ENCODE results near the gene EP400.

The EP400 gene

GRCh38 chr12:131986910-131987309 lies 37.2 kb downstream of the EP400 start:
- no peak for DNase-seq (ENCODE audit: low read depth in 2 of 2)

DNA sequence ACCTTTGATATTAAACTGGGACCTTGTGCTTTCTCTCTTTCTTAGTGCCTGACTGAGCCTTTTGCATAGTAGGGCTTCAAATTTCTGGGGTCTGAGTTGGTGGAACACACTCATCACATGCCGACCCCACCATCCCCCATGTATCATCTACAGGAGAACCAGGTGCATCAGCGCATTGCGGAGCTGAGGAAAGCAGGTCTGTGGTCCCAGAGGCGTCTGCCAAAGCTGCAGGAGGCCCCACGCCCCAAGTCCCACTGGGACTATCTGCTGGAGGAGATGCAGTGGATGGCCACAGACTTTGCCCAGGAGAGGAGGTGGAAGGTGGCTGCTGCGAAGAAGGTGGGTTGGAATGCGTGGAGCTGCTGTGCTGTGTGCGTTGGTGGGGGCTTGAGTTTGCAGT lies 37.8 kb downstream of the EP400 start:
- no peak for DNase-seq (ENCODE audit: low read depth in 2 of 2)

DNA sequence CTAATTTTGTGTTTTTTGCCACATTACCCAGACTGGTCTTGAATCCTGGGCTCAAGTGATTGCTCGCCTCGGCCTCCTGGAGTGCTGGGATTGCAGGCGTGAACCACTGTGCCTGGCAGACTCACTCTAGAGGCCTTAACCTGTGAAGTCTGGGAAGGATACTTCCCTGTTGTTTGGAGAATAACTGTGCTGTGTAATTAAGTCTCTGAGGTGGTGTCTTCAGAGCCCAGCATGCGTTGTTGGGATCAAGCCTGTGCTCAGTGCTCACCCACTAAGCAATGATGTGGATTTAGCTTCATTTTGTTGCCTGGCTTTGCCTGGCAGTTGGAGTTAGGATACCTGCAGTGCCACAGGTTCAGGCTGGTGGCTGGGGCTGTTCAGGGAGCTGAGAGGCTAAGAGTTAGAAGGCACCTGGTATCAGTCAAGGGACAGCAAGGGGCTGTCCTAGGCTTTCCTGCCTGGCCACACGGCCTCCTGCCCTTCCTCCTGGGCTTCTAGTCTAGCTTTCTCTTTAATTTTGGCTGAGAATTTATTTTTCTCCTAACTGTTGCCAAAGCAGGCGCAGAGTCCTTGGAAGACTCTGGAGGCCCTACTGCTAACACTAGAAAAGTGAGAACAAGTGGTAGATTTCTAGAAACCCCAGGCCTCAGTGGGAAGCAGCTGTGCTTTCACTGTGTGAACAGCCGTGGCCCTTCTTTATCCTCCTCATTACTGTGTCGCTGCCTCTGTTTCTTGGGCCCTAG lies 38.5 kb downstream of the EP400 start:
- DNase-seq (ENCODE audit: low read depth in 2 of 2), result no peak

- DNase-seq (ENCODE audit: low read depth in 2 of 2), result no peak
These were observed 39.3 kb downstream of the EP400 start for GRCh38 chr12:131989021-131989420.

DNA sequence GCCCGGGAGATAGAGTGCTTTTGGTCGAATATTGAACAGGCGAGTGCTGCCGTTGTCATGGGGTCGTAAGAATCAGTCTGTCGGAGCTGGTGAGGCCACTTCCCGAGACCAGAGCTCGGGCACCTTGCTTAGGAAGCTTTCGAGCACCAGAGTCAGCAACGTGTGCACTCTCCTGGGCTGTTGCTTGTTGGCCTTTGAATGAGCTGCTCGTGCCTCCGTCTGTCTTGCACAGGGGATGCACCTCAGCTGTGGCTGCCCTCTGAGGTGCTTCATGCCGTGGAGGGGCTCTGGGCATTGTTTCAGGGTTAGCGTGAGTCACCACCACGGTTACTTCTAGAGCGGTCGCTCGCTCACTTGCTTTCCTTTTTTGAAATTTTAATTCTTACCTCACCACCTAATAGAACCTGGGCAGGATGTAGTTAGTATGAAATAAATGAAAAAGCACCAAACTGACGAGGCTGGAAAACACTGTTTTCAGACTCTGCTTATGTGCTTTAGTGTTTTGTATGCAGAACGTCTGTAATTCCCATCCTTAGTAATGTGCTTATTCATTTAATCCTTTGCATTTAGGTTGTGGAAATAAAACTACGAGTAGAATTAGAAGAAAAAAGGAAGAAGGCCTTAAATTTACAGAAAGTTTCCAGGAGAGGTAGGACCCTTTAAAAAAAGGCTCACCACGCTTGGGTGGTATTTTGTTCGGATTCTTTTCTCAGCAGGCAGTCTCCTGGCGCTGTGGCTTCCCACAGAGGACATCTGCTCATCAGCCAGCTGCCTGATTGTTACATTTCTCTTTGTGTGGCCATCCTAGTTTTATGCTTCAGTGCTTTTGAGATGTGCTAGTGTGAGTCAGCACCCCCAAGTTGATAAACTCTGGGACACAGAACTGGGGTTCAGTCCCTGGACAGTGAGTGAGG lies 40.6 kb downstream of the EP400 start:
- no peak for DNase-seq (ENCODE audit: low read depth in 2 of 2)

DNA sequence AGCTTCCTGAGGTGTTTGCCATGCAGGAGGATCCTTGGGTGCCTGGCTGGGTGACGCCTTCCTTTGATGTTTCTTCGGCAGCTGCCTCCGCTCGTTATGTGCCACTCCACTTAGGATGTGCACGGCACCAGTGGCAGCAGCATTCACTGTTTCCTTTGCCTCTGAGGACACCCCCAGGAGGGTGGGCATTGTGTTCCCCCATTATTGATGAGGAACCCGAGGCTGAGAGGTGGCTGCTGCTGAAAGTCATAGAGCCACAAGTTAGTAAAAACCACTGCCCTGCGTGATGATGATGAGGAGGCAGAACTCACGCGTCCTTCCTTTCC lies 41.2 kb downstream of the EP400 start:
- no peak for DNase-seq (ENCODE audit: low read depth in 2 of 2)

GRCh38 chr12:131991816-131992430 lies 42.2 kb downstream of the EP400 start:
- no peak for DNase-seq (ENCODE audit: low read depth in 2 of 2)

DNA sequence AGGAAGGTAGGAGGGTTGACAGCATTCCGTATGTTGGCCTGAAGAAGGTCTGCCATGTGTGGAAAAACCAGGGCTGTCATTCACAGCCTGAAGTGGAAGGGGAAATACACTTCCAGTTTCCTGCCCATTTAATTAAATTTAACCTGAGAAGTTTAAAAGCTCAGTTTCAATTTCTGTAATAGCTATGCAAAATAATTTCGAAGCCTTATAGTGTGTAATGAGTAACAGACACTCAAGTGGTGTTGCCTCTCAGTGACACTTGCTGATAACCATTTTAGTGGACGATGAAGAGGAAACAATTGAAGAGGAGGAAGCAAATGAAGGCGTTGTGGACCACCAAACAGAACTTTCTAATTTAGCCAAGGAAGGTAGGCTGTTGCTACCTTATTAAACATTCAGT lies 44.8 kb downstream of the EP400 start:
- DNase-seq (ENCODE audit: low read depth in 2 of 2), result no peak

DNA sequence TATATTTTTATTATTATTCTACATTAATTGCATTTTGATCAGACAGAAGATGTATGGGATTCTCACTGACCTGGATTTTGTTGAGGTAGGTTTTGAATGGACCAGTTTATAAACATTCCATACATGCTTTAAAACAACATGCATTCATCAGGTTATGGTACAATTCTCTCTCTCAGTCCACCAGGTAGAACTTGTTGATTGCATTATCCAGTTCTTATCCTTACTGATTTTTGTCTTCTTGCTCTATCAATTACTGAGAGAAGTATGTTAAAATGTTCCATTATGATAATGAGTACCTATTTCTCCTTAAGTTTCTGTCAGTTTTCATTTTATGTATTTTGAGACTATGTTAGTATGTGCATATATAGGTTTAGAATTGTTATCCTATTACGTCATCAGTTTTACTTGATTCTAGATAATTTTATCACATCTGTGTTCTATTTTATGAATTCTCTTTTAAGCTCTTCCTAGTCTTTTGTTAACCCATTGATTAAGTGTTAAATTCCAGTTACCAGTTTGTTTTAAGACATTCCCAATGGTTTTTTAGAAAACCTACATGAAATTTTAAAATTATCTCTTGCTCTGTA lies 50.6 kb downstream of the EP400 start:
- no peak for DNase-seq (ENCODE audit: low read depth in 2 of 2)

DNA sequence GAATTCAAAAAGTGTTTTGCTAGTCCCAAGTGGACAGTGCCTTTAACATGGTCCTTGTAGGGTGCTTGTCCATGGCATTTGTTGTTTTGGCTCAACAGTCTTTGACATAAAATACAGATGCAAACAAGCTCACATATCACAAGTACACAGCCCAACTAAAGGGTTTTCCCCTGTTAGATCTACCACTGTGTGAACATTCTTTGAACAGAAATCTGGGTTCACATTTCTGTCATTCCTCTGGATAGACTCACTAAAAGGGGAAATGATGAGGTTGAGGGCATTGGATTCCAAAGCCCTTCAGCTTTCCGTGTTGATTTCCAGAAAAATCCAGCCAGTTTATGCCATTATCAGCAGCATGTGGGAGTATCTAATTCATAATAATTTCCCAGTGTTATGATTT lies 54.1 kb downstream of the EP400 start:
- no peak for DNase-seq (ENCODE audit: low read depth in 2 of 2)

DNA sequence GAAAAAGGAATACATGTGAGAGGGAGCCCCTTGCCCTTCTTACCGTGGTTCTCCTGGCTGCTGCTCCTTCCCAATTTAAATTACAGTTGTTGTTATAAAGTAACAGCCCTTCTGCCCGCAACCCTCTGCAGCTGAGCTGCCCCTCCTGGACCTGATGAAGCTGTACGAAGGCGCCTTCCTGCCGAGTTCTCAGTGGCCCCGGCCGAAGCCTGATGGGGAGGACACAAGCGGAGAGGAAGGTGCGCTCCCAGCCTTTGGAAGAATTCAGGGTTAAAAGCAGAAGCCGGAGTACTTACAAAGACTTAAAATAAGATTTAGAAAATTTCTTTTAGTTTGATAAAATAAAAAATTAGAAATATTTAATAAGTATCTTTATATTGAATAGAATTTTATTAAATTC lies 55.2 kb downstream of the EP400 start:
- no peak for DNase-seq (ENCODE audit: low read depth in 2 of 2)

- DNase-seq (ENCODE audit: low read depth in 2 of 2), result no peak
These were observed 56.4 kb downstream of the EP400 start for GRCh38 chr12:132006056-132006680.

GRCh38 chr12:132007041-132007440 lies 57.3 kb downstream of the EP400 start:
- DNase-seq (ENCODE audit: low read depth in 2 of 2), result no peak

- DNase-seq (ENCODE audit: low read depth in 2 of 2), result no peak
These were observed 59.7 kb downstream of the EP400 start for GRCh38 chr12:132009336-132009859.

GRCh38 chr12:132012919-132013568 lies 63.3 kb downstream of the EP400 start:
- no peak for DNase-seq (ENCODE audit: low read depth in 2 of 2)

DNA sequence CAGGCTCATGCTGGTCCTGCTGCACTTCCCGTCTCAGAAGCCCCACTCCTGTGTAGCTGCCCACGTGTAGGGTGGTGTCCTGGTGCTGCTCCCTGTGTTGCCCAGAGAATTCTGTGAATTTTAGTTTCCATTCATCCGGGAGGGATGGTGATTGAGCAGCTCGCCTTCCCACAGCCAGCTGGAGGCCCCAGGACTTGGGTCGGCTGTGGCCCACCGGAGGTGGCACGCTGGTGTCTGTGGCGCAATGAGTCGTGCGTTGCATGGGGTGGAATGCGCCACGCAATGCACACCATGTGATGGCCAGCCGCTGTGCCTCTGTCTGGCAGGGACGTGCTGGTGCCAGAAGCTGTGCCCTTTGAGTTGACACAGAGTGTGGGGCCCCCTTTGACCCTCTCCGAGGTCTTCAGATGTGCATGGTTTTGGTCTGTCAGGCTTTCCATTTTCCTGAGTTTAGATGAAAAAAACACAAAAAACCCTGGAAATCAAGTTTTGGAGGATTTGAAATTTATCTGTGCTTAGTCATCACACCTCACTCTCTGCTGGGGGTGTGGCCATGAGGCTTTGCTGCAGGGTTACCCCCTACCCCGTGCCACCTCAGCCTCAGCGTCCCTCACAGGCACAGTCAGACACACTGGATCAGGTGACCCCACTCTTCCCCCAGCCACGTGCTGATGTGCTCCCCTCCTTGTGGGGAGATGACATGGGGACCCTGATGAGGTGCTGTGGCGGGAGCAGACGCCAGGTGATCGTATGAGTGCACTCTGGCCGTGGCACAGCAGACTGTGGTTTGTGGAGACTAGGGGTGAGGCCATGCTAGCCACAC lies 64.6 kb downstream of the EP400 start:
- DNase-seq (ENCODE audit: low read depth in 2 of 2), result no peak

GRCh38 chr12:132014915-132015280 lies 65.2 kb downstream of the EP400 start:
- no peak for DNase-seq (ENCODE audit: low read depth in 2 of 2)

GRCh38 chr12:132015686-132016430 lies 66.1 kb downstream of the EP400 start:
- DNase-seq (ENCODE audit: low read depth in 2 of 2), result no peak

DNA sequence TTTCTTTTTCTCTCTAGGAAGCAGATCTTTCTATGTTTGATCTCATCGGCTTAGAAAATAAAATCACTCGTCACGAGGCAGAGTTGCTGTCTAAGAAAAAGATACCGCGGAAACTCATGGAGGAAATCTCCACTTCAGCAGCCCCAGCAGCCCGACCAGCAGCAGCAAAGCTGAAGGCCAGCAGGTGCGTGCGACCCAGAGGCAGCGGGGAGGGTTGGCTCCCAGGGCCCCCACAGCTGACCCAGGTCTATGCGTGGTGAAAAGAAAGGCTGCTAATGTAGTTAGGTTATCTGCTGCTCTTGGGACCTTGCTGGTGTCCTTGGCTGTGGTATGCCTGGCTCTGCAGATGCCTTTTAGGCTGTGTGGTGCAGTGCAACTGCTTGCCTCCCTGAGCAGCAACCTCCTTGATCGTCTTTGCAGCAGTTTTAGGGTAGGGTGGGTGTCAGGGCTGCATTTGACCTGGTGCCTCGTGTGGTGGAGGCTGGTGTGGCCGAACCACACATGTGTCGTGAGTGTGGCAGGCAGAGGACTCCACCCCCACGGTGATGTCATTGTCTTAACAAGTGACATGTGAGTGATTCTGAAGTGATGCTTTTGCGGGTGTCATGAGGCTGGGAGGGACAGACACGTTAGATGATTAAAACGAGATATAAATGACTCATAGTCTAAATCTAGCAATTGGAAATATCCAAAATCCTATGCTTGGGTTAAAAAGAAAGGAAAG lies 68.6 kb downstream of the EP400 start:
- no peak for DNase-seq (ENCODE audit: low read depth in 2 of 2)

Data from stimulated activated CD8-positive, alpha-beta memory T cell treated with anti-CD3 and anti-CD28 coated beads, Interleukin-2, amount 100 ng/mL, for 1 hour (primary cell).